ENCODE data around the gene PNMA1. TPM values are rescaled to one million over a fixed set of nuclear protein-coding genes. Genes with fewer than 3 reads are reported as not detected.

The PNMA1 gene
- total and polyA plus RNA-seq, 9 of the 15 experiments (the other 6 are each of a cell fraction or from before 2014, with no cell fraction given), result 1.7 to 26.4 (median 8.7) TPM

- TF ChIP-seq KDM1A (IDR thresholded peaks at IDR 0.05), result no peak
- no peak for TF ChIP-seq MAFF (IDR thresholded peaks at IDR 0.05; ENCODE audit: low read length)
- no peak for TF ChIP-seq PRPF4 (IDR thresholded peaks at IDR 0.05; ENCODE audit: insufficient read depth, low read depth, low read length, poor library complexity, severe bottlenecking)
- TF ChIP-seq RFX7 (CRISPR knock-in tag; IDR thresholded peaks at IDR 0.05), result no peak
- no peak for TF ChIP-seq ZNF507 (tag; conservative IDR thresholded peaks at IDR 0.05)
- TF ChIP-seq FUS (optimal IDR thresholded peaks at IDR 0.05; ENCODE audit: low read depth, low read length), result no peak
- TF ChIP-seq THRA (IDR thresholded peaks at IDR 0.05), result no peak
- peak; percentile 44; the same call in 1 of the 2 replicates for TF ChIP-seq ZBTB1 (CRISPR knock-in tag; IDR thresholded peaks at IDR 0.05; ENCODE audit: borderline replicate concordance, low read depth)
- TF ChIP-seq PHF20 (IDR thresholded peaks at IDR 0.05; ENCODE audit: partially characterized antibody), result no peak
- no peak for TF ChIP-seq GABPB2 (CRISPR knock-in tag; conservative IDR thresholded peaks at IDR 0.05)
- TF ChIP-seq ZNF512 (tag; IDR thresholded peaks at IDR 0.05), result no peak
- TF ChIP-seq DMBX1 (CRISPR knock-in tag; IDR thresholded peaks at IDR 0.05; ENCODE audit: borderline replicate concordance), result peak; percentile 43; the same call in 1 of the 2 replicates
- TF ChIP-seq EP400 (IDR thresholded peaks at IDR 0.05), result peak; percentile 63
- no peak for TF ChIP-seq ZNF707 (CRISPR knock-in tag; conservative IDR thresholded peaks at IDR 0.05)
- TF ChIP-seq SMARCA4 (IDR thresholded peaks at IDR 0.05), result peak; percentile 26; the same call in 1 of the 2 replicates
- no peak for TF ChIP-seq EP300 (IDR thresholded peaks at IDR 0.05; ENCODE audit: low read length)
- 0 out of 4 replicates have a peak, but pooled peaks of 1 of the 2 experiments have one; percentile 42 for TF ChIP-seq HDAC1 (IDR thresholded peaks at IDR 0.05)
- no peak for TF ChIP-seq CC2D1A (IDR thresholded peaks at IDR 0.05)
- 0 out of 2 replicates have a peak, but pooled peaks have one; percentile 24 for TF ChIP-seq NFIC (IDR thresholded peaks at IDR 0.05)
- no peak for TF ChIP-seq SP2 (IDR thresholded peaks at IDR 0.05; ENCODE audit: extremely low read depth, low read depth, low read length, poor library complexity, severe bottlenecking)
- no peak for TF ChIP-seq ZNF274 (IDR thresholded peaks at IDR 0.05; ENCODE audit: borderline replicate concordance, low read depth, low read length)
- TF ChIP-seq ZKSCAN8 (CRISPR knock-in tag; IDR thresholded peaks at IDR 0.05), result no peak
- no peak for TF ChIP-seq TFE3 (CRISPR knock-in tag; IDR thresholded peaks at IDR 0.05)
- no peak for TF ChIP-seq HCFC1 (IDR thresholded peaks at IDR 0.05; ENCODE audit: low read depth, low read length)
- peak; percentile 42; the same call in 1 of the 2 replicates for TF ChIP-seq SUPT5H (IDR thresholded peaks at IDR 0.05)
- TF ChIP-seq NFXL1 (CRISPR knock-in tag; IDR thresholded peaks at IDR 0.05), result no peak
- TF ChIP-seq PTTG1 (tag; IDR thresholded peaks at IDR 0.05; ENCODE audit: low read depth), result no peak
Measured at GRCh38 chr14:73758392-73759182, 44.4 kb upstream of the PNMA1 start (continued).
